K562 (cell line): ENCODE data around the gene RPN1. TPM values are rescaled to one million over a fixed set of nuclear protein-coding genes. Genes with fewer than 3 reads are reported as not detected.

Source experiments
- ATAC-seq: fragments of 200-7000 bp; cut with Tn5 transposase; 3 replicates; pipeline ENCODE4 v1.9.1; 2020; ENCODE audit warnings: moderate library complexity
- BruUV-seq: library from RNA; stranded (reverse); fragments of 400-500 nt; replicated peaks from 2 replicates; lab custom pipeline; 2021; lab: Mats Ljungman, UMichigan
- CTCF ChIA-PET: fragments of 300-600 bp; formaldehyde crosslinking; extraction: SDS; loops from one replicate; lab custom pipeline; 2021; ENCODE audit warnings: low intra/inter-chr PET ratio; lab: Yijun Ruan, JAX
- POLR2A ChIA-PET: fragments of 300-600, 350-650 bp; sonication (Branson Sonifier 250); formaldehyde crosslinking; extraction: SDS; loops from one replicate; lab custom pipeline; 2021; ENCODE audit warnings: antibody characterized with exemption, inconsistent platforms; lab: Yijun Ruan, JAX
- DNase-seq, 4 experiments: peaks; one replicate each; pipeline versions ENCODE4 v3.0.0 to v3.0.0-alpha.2; 2011 to 2018; ENCODE audit warnings: low spot score in 3 of 4, mixed read lengths in 3 of 4; ENCODE audit errors: extremely low read depth in 1 of 4
- FAIRE-seq: peaks from 2 replicates; lab custom pipeline; 2011; peaks lifted over from hg19 to GRCh38; lab: Jason Lieb, UNC
- H2AFZ ChIP-seq: 2 replicates; pipeline ENCODE4 v1.6.0; 2011; ENCODE audit warnings: low read depth, low read length, control low read depth, inconsistent platforms
- H3K27ac ChIP-seq: fragments of 200-600 bp; 3 replicates; pipeline ENCODE4 v1.8.0; 2011; ENCODE audit warnings: low read depth, mild to moderate bottlenecking, control low read depth, inconsistent platforms, low read length, moderate library complexity, mixed read lengths; ENCODE audit errors: extremely low read depth
- H3K27me3 ChIP-seq, 2 experiments: fragments of 300-600 bp in 1 of 2; 2 replicates in 1 of 2; 3 replicates in 1 of 2; pipeline versions ENCODE4 v1.6.0 to v1.8.0; 2011; ENCODE audit warnings: inconsistent platforms in 2 of 2, low read length in 2 of 2, mild to moderate bottlenecking in 1 of 2, mixed read lengths in 1 of 2, moderate library complexity in 1 of 2; ENCODE audit not compliant: control insufficient read depth in 2 of 2, insufficient read depth in 2 of 2
- H3K36me3 ChIP-seq: fragments of 300-600 bp; 3 replicates; pipeline ENCODE4 v1.8.0; 2011; ENCODE audit warnings: mild to moderate bottlenecking, low read length, inconsistent platforms; ENCODE audit not compliant: control insufficient read depth, insufficient read depth
- H3K4me1 ChIP-seq, 2 experiments: fragments of 200-600 bp in 1 of 2; replicated peaks in 1 of 2; 2 replicates in 1 of 2; 3 replicates in 1 of 2; pipeline versions ENCODE4 v1.5.1 to v1.8.0; 2011; ENCODE audit warnings: inconsistent platforms in 2 of 2, low read length in 2 of 2, mild to moderate bottlenecking in 1 of 2, mixed read lengths in 1 of 2, moderate library complexity in 1 of 2; ENCODE audit not compliant: control insufficient read depth in 2 of 2, insufficient read depth in 2 of 2
- H3K4me2 ChIP-seq: 2 replicates; pipeline ENCODE4 v1.6.1; 2011; ENCODE audit warnings: low read length, control low read depth, inconsistent platforms, mixed read lengths; ENCODE audit not compliant: insufficient read depth
- H3K4me3 ChIP-seq: fragments of 200-600 bp; sonication (generic), shearing (Covaris generic); 2 replicates; pipeline ENCODE4 v1.5.1; 2016; ENCODE audit warnings: control low read depth, inconsistent platforms
- H3K79me2 ChIP-seq: fragments of 200-600 bp; 3 replicates; pipeline ENCODE4 v1.8.0; 2011; ENCODE audit warnings: low read length, inconsistent platforms; ENCODE audit not compliant: control insufficient read depth, insufficient read depth
- H3K9ac ChIP-seq, 2 experiments: 2 replicates each; pipeline versions ENCODE4 v1.6.0 to v1.6.1; 2011; ENCODE audit warnings: low read depth in 2 of 2, low read length in 2 of 2, control low read depth in 1 of 2, inconsistent platforms in 1 of 2, mild to moderate bottlenecking in 1 of 2, mixed read lengths in 1 of 2; ENCODE audit not compliant: insufficient read depth in 1 of 2
- H3K9me1 ChIP-seq: one replicate; pipeline ENCODE4 v1.6.0; 2011; ENCODE audit warnings: inconsistent platforms, mild to moderate bottlenecking, low read length, moderate library complexity; ENCODE audit not compliant: control insufficient read depth, insufficient read depth
- H3K9me3 ChIP-seq: replicated peaks from 2 replicates; pipeline ENCODE4 v1.5.1; 2011; ENCODE audit warnings: low read depth, low read length, inconsistent platforms; ENCODE audit not compliant: control insufficient read depth, insufficient read depth
- H4K20me1 ChIP-seq: replicated peaks from 2 replicates; pipeline ENCODE4 v1.6.1; 2011; ENCODE audit warnings: low read length, inconsistent platforms, mixed read lengths; ENCODE audit not compliant: control insufficient read depth, insufficient read depth
- CTCF ChIP-seq, 3 experiments: IDR thresholded peaks in 2 of 3; conservative IDR thresholded peaks in 1 of 3; 2 replicates each; pipeline ENCODE4 v1.5.1; 2011 to 2012; ENCODE audit warnings: low read length in 3 of 3, mild to moderate bottlenecking in 3 of 3, control low read depth in 2 of 3, improper control_type of control experiment in 1 of 3, inconsistent platforms in 1 of 3, low read depth in 1 of 3, mixed read lengths in 1 of 3, moderate library complexity in 1 of 3; ENCODE audit not compliant: insufficient read depth in 2 of 3
- DIDO1 ChIP-seq: fragments of 450-650 bp; IDR thresholded peaks from 2 replicates; pipeline ENCODE4 v1.6.1; 2016; ENCODE audit warnings: low read depth, missing biosample characterization, missing genetic modification characterization
- KDM2B ChIP-seq: fragments of 250-450 bp; sonication (Bioruptor Pico); IDR thresholded peaks from 2 replicates; pipeline ENCODE4 v1.8.0; 2021; ENCODE audit warnings: mild to moderate bottlenecking, moderate library complexity
- RAD21 ChIP-seq, 2 experiments: fragments of 250-450 bp in 1 of 2; fragments of 450-650 bp in 1 of 2; sonication (Bioruptor Pico) in 1 of 2; formaldehyde crosslinking in 1 of 2; IDR thresholded peaks in 1 of 2; conservative IDR thresholded peaks in 1 of 2; 2 replicates each; pipeline versions ENCODE4 v1.4.0 to v1.8.0; 2020 to 2022; ENCODE audit warnings: mild to moderate bottlenecking in 2 of 2, moderate library complexity in 1 of 2
- VEZF1 ChIP-seq: fragments of 200-800 bp; sonication (Bioruptor generic); IDR thresholded peaks from 2 replicates; pipeline ENCODE4 v1.6.1; 2017; ENCODE audit warnings: missing genetic modification characterization, missing compliant biosample characterization
- WGBS: fragments of 100-300 bp; shearing (Covaris generic); methylation state at CpG from one replicate; pipeline ENCODE4 v1.1.6; 2016; ENCODE audit warnings: low coverage, mixed read lengths; ENCODE audit not compliant: insufficient coverage; ENCODE audit errors: missing lambda C conversion rate; 5-methylcytosine and 5-hydroxymethylcytosine counted together
- in situ Hi-C: fragments of 300-500 bp; cut with MboI; formaldehyde crosslinking; loops from 4 replicates; pipeline ENCODE4 v1.15.0; 2018; ENCODE audit warnings: inconsistent platforms, mixed read lengths
- intact Hi-C: fragments of 100-400 bp; cut with micrococcal nuclease; formaldehyde crosslinking; loops from 2 replicates; pipeline ENCODE4 v1.14.2; 2022
- polyA plus RNA-seq, 8 experiments: library from polyadenylated mRNA; depleted of rRNA in 4 of 8; stranded (reverse) in 5 of 8; unstranded in 3 of 8; fragments of >200 nt; fragmentation: Nextera tagmentation in 2 of 8; fragmentation: Illumina TruSeq in 1 of 8; extraction: Ambion mirVana in 2 of 8; extraction: Trizol in 1 of 8; gene quantifications; 2 replicates each; pipeline versions ENCODE4 v1.2.1 to v1.2.3, GENCODE V29; 2011 to 2014; ENCODE audit warnings: inconsistent platforms in 1 of 8, missing spikeins in 1 of 8
- total RNA-seq, 7 experiments: library from RNA; depleted of rRNA in 6 of 7; stranded (reverse); fragments of >200 nt in 6 of 7; fragmentation: Illumina TruSeq in 2 of 7; extraction: Trizol in 2 of 7; gene quantifications; 2 replicates each; pipeline versions ENCODE4 v1.2.1 to v1.2.3, GENCODE V29; 2011 to 2021; ENCODE audit warnings: low replicate concordance in 1 of 7
- TF ChIP-seq, protein P1 (sequence below): sonication (generic); formaldehyde crosslinking; IDR thresholded peaks from 2 replicates; pipeline ENCODE4 v1.8.0; 2022; ENCODE audit warnings: mild to moderate bottlenecking, missing genetic modification reagents
- TF ChIP-seq, protein P2 (sequence below), 2 experiments: fragments of 450-650 bp; formaldehyde crosslinking in 1 of 2; IDR thresholded peaks; 2 replicates each; pipeline versions ENCODE4 v1.4.0 to v1.6.1; 2014 to 2020; ENCODE audit warnings: mild to moderate bottlenecking in 2 of 2, borderline replicate concordance in 1 of 2, low read depth in 1 of 2

RPN1 gene
- total and polyA plus RNA-seq, 9 of the 15 experiments (the other 6 are each of a cell fraction or from before 2014, with no cell fraction given) = 39.5 to 300 (median 148) TPM

DNA sequence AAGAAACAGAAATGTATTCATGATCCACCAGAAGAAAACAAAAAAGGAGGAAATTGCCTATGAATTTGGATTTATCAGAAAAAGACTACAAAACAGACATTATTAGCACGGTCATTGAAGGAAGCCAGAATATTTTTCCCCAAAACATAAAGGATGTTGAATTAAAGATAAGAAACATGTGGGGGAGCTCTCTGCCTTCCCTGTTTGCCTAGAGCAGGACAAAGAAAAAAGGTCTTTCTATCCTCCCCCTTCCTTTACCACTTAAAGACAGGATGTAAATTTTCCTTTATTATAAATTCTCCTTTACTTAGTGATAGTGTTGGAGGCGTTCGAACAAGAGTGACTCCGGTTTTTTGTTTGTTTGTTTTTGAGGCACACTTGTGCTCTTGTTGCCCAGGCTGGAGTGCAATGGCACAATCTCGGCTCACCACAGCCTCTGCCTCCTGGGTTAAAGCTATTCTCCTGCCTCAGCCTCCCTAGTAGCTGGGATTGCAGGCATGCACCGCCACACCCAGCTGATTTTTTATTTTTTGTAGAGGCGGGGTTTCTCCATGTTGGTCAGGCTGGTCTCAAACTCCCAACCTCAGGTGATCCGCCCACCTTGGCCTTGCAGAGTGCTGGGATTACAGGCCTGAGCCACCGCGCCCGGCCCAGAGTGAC lies 14.9 kb upstream of the RPN1 start:
- ChIA-PET CTCF (no interaction called here), POLR2A (no interaction called here)
- no peak overlapping the region for H3K27ac ChIP-seq
- TF ChIP-seq CTCF (IDR thresholded peaks at IDR 0.05 in 2 of 3, conservative IDR thresholded peaks at IDR 0.05 in 1 of 3; ENCODE audit: insufficient read depth in 2 of 3, low read depth in 1 of 3, low read length in 3 of 3) = peak in 2 of 3 experiments; percentile 9 to 53; a peak in 2 of 6 replicates
- TF ChIP-seq, protein P1, sequence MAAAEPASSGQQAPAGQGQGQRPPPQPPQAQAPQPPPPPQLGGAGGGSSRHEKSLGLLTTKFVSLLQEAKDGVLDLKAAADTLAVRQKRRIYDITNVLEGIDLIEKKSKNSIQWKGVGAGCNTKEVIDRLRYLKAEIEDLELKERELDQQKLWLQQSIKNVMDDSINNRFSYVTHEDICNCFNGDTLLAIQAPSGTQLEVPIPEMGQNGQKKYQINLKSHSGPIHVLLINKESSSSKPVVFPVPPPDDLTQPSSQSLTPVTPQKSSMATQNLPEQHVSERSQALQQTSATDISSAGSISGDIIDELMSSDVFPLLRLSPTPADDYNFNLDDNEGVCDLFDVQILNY (CRISPR knock-in tag) = no peak
- TF ChIP-seq DIDO1 (tag) = no peak
- TF ChIP-seq KDM2B (CRISPR knock-in tag) = no peak
- TF ChIP-seq, protein P2, sequence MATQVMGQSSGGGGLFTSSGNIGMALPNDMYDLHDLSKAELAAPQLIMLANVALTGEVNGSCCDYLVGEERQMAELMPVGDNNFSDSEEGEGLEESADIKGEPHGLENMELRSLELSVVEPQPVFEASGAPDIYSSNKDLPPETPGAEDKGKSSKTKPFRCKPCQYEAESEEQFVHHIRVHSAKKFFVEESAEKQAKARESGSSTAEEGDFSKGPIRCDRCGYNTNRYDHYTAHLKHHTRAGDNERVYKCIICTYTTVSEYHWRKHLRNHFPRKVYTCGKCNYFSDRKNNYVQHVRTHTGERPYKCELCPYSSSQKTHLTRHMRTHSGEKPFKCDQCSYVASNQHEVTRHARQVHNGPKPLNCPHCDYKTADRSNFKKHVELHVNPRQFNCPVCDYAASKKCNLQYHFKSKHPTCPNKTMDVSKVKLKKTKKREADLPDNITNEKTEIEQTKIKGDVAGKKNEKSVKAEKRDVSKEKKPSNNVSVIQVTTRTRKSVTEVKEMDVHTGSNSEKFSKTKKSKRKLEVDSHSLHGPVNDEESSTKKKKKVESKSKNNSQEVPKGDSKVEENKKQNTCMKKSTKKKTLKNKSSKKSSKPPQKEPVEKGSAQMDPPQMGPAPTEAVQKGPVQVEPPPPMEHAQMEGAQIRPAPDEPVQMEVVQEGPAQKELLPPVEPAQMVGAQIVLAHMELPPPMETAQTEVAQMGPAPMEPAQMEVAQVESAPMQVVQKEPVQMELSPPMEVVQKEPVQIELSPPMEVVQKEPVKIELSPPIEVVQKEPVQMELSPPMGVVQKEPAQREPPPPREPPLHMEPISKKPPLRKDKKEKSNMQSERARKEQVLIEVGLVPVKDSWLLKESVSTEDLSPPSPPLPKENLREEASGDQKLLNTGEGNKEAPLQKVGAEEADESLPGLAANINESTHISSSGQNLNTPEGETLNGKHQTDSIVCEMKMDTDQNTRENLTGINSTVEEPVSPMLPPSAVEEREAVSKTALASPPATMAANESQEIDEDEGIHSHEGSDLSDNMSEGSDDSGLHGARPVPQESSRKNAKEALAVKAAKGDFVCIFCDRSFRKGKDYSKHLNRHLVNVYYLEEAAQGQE (IDR thresholded peaks at IDR 0.05; ENCODE audit: borderline replicate concordance) = peak; percentile 37; the same call in 1 of the 2 replicates
- TF ChIP-seq, protein P2 (CRISPR knock-in tag; IDR thresholded peaks at IDR 0.05; ENCODE audit: low read depth) = no peak
- no peak for TF ChIP-seq VEZF1 (CRISPR knock-in tag)
- TF ChIP-seq RAD21 (CRISPR knock-in tag; conservative IDR thresholded peaks at IDR 0.05 in 1 of 2, IDR thresholded peaks at IDR 0.05 in 1 of 2) = peak; percentile 32 to 49; a peak in 2 of 4 replicates

More for the DNA sequence above, 14.9 kb upstream of the RPN1 start:
- no peaks in the 10 kb centered on the region for H3K9me3 ChIP-seq
- BruUV-seq = no TSS peak
- no peaks in the 10 kb centered on the region for H3K27me3 ChIP-seq
- H3K4me1 ChIP-seq = no peaks in the 10 kb centered on the region; a peak in 1 of 5 replicates
- H4K20me1 ChIP-seq = no peaks in the 10 kb centered on the region
- H3K4me3 ChIP-seq = no peak overlapping the region
- in situ Hi-C loops = no loop called here
- H3K9ac ChIP-seq = no peak overlapping the region
- WGBS = 37% methylated on average over 7 of the region's 11 CpGs
- DNase-seq (no peak), ATAC-seq (peak; percentile 67), FAIRE-seq (no peak)
- H2AFZ ChIP-seq = peak overlapping the region; percentile 66
- H3K36me3 ChIP-seq = no peaks in the 10 kb centered on the region
- H3K79me2 ChIP-seq = no peaks in the 10 kb centered on the region
- no peaks in the 10 kb centered on the region for H3K9me1 ChIP-seq
- intact Hi-C loops = no loop called here
- no peak overlapping the region for H3K4me2 ChIP-seq
